ENCODE data around the gene ANKS1B.

- TF ChIP-seq, protein P1, sequence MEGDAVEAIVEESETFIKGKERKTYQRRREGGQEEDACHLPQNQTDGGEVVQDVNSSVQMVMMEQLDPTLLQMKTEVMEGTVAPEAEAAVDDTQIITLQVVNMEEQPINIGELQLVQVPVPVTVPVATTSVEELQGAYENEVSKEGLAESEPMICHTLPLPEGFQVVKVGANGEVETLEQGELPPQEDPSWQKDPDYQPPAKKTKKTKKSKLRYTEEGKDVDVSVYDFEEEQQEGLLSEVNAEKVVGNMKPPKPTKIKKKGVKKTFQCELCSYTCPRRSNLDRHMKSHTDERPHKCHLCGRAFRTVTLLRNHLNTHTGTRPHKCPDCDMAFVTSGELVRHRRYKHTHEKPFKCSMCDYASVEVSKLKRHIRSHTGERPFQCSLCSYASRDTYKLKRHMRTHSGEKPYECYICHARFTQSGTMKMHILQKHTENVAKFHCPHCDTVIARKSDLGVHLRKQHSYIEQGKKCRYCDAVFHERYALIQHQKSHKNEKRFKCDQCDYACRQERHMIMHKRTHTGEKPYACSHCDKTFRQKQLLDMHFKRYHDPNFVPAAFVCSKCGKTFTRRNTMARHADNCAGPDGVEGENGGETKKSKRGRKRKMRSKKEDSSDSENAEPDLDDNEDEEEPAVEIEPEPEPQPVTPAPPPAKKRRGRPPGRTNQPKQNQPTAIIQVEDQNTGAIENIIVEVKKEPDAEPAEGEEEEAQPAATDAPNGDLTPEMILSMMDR (IDR thresholded peaks at IDR 0.05) = no peak
- no peak for TF ChIP-seq POLR2A (IDR thresholded peaks at IDR 0.05)
Observed at GRCh38 chr12:99087278-99087677, 897.5 kb downstream of the ANKS1B start.

Data from Peyer's patch (tissue), 4 donors.